Measurements from ENCODE around the gene LENG9.

DNA sequence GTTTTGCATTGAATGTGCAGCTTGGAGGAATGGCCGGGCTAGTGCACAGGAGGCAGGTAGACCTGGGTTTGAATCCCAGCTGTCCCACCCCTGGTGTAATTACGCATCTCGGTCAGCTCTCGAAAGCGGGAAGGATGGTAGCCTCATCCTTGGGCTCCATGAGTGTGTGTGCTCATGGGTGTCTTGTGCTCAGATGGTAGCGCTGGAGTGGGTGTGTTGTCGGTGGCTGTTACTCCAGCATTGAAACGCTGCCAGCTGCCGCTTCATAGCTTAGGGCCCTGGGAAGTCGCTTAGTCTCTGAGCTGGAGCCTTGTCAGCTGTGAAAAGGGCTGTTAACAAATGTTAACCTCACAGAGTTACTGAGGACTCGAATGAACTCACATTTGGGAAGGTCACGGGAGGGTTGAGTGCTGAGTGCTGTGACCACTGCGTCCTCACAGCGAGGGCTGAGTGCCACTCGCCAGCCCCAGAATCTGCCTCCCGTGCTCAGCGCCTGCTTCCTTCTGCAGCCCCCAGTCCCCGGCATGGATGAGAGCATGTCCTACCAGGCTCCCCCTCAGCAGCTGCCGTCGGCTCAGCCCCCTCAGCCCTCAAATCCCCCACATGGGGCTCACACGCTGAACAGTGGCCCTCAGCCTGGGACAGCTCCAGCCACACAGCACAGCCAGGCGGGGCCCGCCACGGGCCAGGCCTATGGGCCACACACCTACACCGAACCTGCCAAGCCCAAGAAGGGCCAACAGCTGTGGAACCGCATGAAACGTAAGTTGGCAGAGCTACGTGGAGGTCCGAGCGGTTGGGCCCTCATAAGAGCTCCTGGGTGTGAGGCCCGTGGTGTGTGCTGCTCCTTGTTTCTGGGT lies 9.4 kb downstream of the LENG9 start:
- no peak for TF ChIP-seq CBX2 (IDR thresholded peaks at IDR 0.05; ENCODE audit: low read depth, low read length)
- no peak for TF ChIP-seq CBX2 (CRISPR knock-in tag; IDR thresholded peaks at IDR 0.05; ENCODE audit: low read depth)
- no peak for TF ChIP-seq ARNTL (CRISPR knock-in tag; IDR thresholded peaks at IDR 0.05)
- no peak for TF ChIP-seq BCL6 (CRISPR knock-in tag; IDR thresholded peaks at IDR 0.05)
- TF ChIP-seq ZNF274 (CRISPR knock-in tag; IDR thresholded peaks at IDR 0.05), result no peak
- TF ChIP-seq, protein P1, sequence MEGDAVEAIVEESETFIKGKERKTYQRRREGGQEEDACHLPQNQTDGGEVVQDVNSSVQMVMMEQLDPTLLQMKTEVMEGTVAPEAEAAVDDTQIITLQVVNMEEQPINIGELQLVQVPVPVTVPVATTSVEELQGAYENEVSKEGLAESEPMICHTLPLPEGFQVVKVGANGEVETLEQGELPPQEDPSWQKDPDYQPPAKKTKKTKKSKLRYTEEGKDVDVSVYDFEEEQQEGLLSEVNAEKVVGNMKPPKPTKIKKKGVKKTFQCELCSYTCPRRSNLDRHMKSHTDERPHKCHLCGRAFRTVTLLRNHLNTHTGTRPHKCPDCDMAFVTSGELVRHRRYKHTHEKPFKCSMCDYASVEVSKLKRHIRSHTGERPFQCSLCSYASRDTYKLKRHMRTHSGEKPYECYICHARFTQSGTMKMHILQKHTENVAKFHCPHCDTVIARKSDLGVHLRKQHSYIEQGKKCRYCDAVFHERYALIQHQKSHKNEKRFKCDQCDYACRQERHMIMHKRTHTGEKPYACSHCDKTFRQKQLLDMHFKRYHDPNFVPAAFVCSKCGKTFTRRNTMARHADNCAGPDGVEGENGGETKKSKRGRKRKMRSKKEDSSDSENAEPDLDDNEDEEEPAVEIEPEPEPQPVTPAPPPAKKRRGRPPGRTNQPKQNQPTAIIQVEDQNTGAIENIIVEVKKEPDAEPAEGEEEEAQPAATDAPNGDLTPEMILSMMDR (CRISPR knock-in tag; IDR thresholded peaks at IDR 0.05), result no peak

All from HepG2 (cell line).